SU-DHL-6 (cell line): ENCODE data around the gene ZDHHC13.

ENCODE experiments used
- H2AFZ ChIP-seq: fragments of 200-600 bp; sonication (generic); 2 replicates; pipeline ENCODE4 v1.6.1; 2014; ENCODE audit warnings: low read depth, mild to moderate bottlenecking, moderate library complexity, mixed read lengths, antibody characterized with exemption, low read length; ENCODE audit not compliant: severe bottlenecking
- H3F3A ChIP-seq: fragments of 200-600 bp; shearing (Covaris generic); 2 replicates; pipeline ENCODE4 v1.6.0; 2016; ENCODE audit warnings: antibody characterized with exemption, mild to moderate bottlenecking; ENCODE audit not compliant: insufficient read depth
- H3K27ac ChIP-seq: fragments of 200-600 bp; sonication (generic); 2 replicates; pipeline ENCODE4 v1.5.1; 2016; ENCODE audit warnings: low read depth, mild to moderate bottlenecking, low read length, moderate library complexity, mixed read lengths
- H3K27me3 ChIP-seq: fragments of 200-600 bp; sonication (generic), shearing (Covaris generic); 2 replicates; pipeline ENCODE4 v1.6.0; 2014; ENCODE audit warnings: mild to moderate bottlenecking, low read length
- H3K36me3 ChIP-seq: fragments of 200-600 bp; sonication (generic); 2 replicates; pipeline ENCODE4 v1.6.1; 2014; ENCODE audit warnings: mild to moderate bottlenecking, low read length, mixed read lengths
- H3K4me2 ChIP-seq: fragments of 300-600, 200-600 bp; shearing (Covaris generic), sonication (generic); 2 replicates; pipeline ENCODE4 v1.6.0; 2014; ENCODE audit warnings: low read length, low read depth, mild to moderate bottlenecking; ENCODE audit not compliant: poor library complexity, severe bottlenecking
- H3K4me3 ChIP-seq: fragments of 200-600 bp; sonication (generic); 2 replicates; pipeline ENCODE4 v1.5.1; 2014; ENCODE audit warnings: antibody characterized with exemption, low read length, mild to moderate bottlenecking, mixed read lengths; ENCODE audit not compliant: insufficient read depth, poor library complexity, severe bottlenecking
- H3K79me2 ChIP-seq: fragments of 200-600 bp; sonication (generic); 2 replicates; pipeline ENCODE4 v1.6.1; 2014; ENCODE audit warnings: mild to moderate bottlenecking, low read length, moderate library complexity; ENCODE audit not compliant: insufficient read depth
- H3K9ac ChIP-seq: fragments of 200-600 bp; sonication (generic); 2 replicates; pipeline ENCODE4 v1.7.0; 2014; ENCODE audit warnings: mild to moderate bottlenecking, low read length
- H3K9me2 ChIP-seq: fragments of 200-600 bp; sonication (generic); replicated peaks from 2 replicates; pipeline ENCODE4 v1.6.1; 2014; ENCODE audit warnings: low read length; ENCODE audit not compliant: insufficient read depth
- H3K9me3 ChIP-seq: fragments of 200-600 bp; sonication (generic); 2 replicates; pipeline ENCODE4 v1.6.1; 2014; ENCODE audit warnings: low read length, mixed read lengths; ENCODE audit not compliant: insufficient read depth
- H4K20me1 ChIP-seq: fragments of 200-600 bp; sonication (generic); 2 replicates; pipeline ENCODE4 v1.6.1; 2014; ENCODE audit warnings: low read depth, mild to moderate bottlenecking, antibody characterized with exemption, low read length, moderate library complexity, mixed read lengths
- CTCF ChIP-seq: fragments of 200-600 bp; sonication (generic); IDR thresholded peaks from one replicate; pipeline ENCODE4 v1.5.1; 2017; ENCODE audit warnings: antibody characterized with exemption, mild to moderate bottlenecking, low read length, moderate library complexity; ENCODE audit not compliant: insufficient read depth, poor library complexity, severe bottlenecking
- EZH2phosphoT487 ChIP-seq: fragments of 200-600 bp; sonication (generic), shearing (Covaris generic); conservative IDR thresholded peaks from 2 replicates; pipeline ENCODE4 v1.6.1; 2018; ENCODE audit warnings: mild to moderate bottlenecking, antibody characterized with exemption, low read length, moderate library complexity, mixed read lengths

Gene ZDHHC13

GRCh38 chr11:19208181-19208580 is 91.2 kb downstream of the ZDHHC13 start:
- H3F3A ChIP-seq: no peaks in the 10 kb centered on the region
- no peaks in the 10 kb centered on the region for H3K9me2 ChIP-seq
- no peak overlapping the region for H3K4me2 ChIP-seq
- H3K79me2 ChIP-seq: no peaks in the 10 kb centered on the region
- 0 out of 2 replicates have a peak, but pooled peaks cover 2% of the 10 kb centered on the region for H3K27me3 ChIP-seq
- no peak overlapping the region for H3K27ac ChIP-seq
- H3K9ac ChIP-seq: no peak overlapping the region
- no peaks in the 10 kb centered on the region for H3K9me3 ChIP-seq
- H3K36me3 ChIP-seq: no peaks in the 10 kb centered on the region
- H2AFZ ChIP-seq: no peak overlapping the region
- H3K4me3 ChIP-seq: no peak overlapping the region
- H4K20me1 ChIP-seq: no peaks in the 10 kb centered on the region
- TF ChIP-seq CTCF: no peak
- TF ChIP-seq EZH2phosphoT487: no peak

- H3K27me3 ChIP-seq: 0 out of 2 replicates have a peak, but pooled peaks cover 2% of the 10 kb centered on the region
- no peak overlapping the region for H3K9ac ChIP-seq
- H3K9me3 ChIP-seq: no peaks in the 10 kb centered on the region
- H3K4me2 ChIP-seq: no peak overlapping the region
- H3K27ac ChIP-seq: no peak overlapping the region
- no peak overlapping the region for H3K4me3 ChIP-seq
- H3F3A ChIP-seq: no peaks in the 10 kb centered on the region
- H4K20me1 ChIP-seq: no peaks in the 10 kb centered on the region
- no peaks in the 10 kb centered on the region for H3K36me3 ChIP-seq
- no peaks in the 10 kb centered on the region for H3K79me2 ChIP-seq
- TF ChIP-seq CTCF (no peak), EZH2phosphoT487 (no peak)
- H2AFZ ChIP-seq: no peak overlapping the region
- no peaks in the 10 kb centered on the region for H3K9me2 ChIP-seq
Measured at GRCh38 chr11:19208959-19209546, 92.1 kb downstream of the ZDHHC13 start.

- no peaks in the 10 kb centered on the region for H3F3A ChIP-seq
- no peak for TF ChIP-seq EZH2phosphoT487
- TF ChIP-seq CTCF: no peak
- 0 out of 2 replicates have a peak, but pooled peaks cover 2% of the 10 kb centered on the region for H3K27me3 ChIP-seq
- no peak overlapping the region for H3K27ac ChIP-seq
- H3K9ac ChIP-seq: no peak overlapping the region
- H4K20me1 ChIP-seq: no peaks in the 10 kb centered on the region
- no peaks in the 10 kb centered on the region for H3K36me3 ChIP-seq
- no peaks in the 10 kb centered on the region for H3K79me2 ChIP-seq
- H3K9me2 ChIP-seq: no peaks in the 10 kb centered on the region
- H2AFZ ChIP-seq: no peak overlapping the region
- no peak overlapping the region for H3K4me3 ChIP-seq
- no peak overlapping the region for H3K4me2 ChIP-seq
- H3K9me3 ChIP-seq: no peaks in the 10 kb centered on the region
Measured at GRCh38 chr11:19209617-19210370, 92.8 kb downstream of the ZDHHC13 start.
